Measurements from ENCODE around the gene SEPTIN10.
"Not testable (repeated sequence)": the region's sequence is repeated elsewhere in the genome, so short reads cannot be mapped to it uniquely, and the experiment has no call there.

The SEPTIN10 gene

GRCh38 chr2:109542384-109542783 lies 71.4 kb downstream of the SEPTIN10 start:
- no peak for DNase-seq

- DNase-seq = no peak
Observed at GRCh38 chr2:109538546-109538945, 75.2 kb downstream of the SEPTIN10 start.

GRCh38 chr2:109537565-109538222 lies 76.1 kb downstream of the SEPTIN10 start:
- no peak for DNase-seq

- not testable (repeated sequence) for DNase-seq
Observed at GRCh38 chr2:109536556-109536955, 77.2 kb downstream of the SEPTIN10 start.

- DNase-seq = no peak
Observed at GRCh38 chr2:109535217-109535946, 78.4 kb downstream of the SEPTIN10 start.

- no peak for DNase-seq
Observed at GRCh38 chr2:109533823-109534222, 79.9 kb downstream of the SEPTIN10 start.

GRCh38 chr2:109532728-109533076 lies 81.1 kb downstream of the SEPTIN10 start:
- no peak for DNase-seq

- DNase-seq = no peak
Observed at GRCh38 chr2:109531896-109532727, 81.7 kb downstream of the SEPTIN10 start.

GRCh38 chr2:109531221-109531620 lies 82.5 kb downstream of the SEPTIN10 start:
- no peak for DNase-seq

- DNase-seq = no peak
Observed at GRCh38 chr2:109530712-109531111, 83.1 kb downstream of the SEPTIN10 start.

- DNase-seq = no peak
Observed at GRCh38 chr2:109529532-109530449, 84.0 kb downstream of the SEPTIN10 start.

GRCh38 chr2:109528811-109529501 lies 84.8 kb downstream of the SEPTIN10 start:
- DNase-seq = no peak

GRCh38 chr2:109527846-109528705 lies 85.7 kb downstream of the SEPTIN10 start:
- DNase-seq = no peak

- DNase-seq = no peak
Observed at GRCh38 chr2:109527079-109527478, 86.7 kb downstream of the SEPTIN10 start.

GRCh38 chr2:109526442-109526970 lies 87.3 kb downstream of the SEPTIN10 start:
- no peak for DNase-seq

- DNase-seq = no peak
Observed at GRCh38 chr2:109525836-109526235, 87.9 kb downstream of the SEPTIN10 start.

- DNase-seq = no peak
Observed at GRCh38 chr2:109523536-109524361, 90.0 kb downstream of the SEPTIN10 start.

- DNase-seq = no peak
Observed at GRCh38 chr2:109523121-109523520, 90.6 kb downstream of the SEPTIN10 start.

GRCh38 chr2:109522063-109522374 lies 91.7 kb downstream of the SEPTIN10 start:
- no peak for DNase-seq
